Stomach (tissue), 4 donors: ENCODE measurements around the gene TMEM17.

Source experiments
- POLR2A ChIP-seq, 4 donors: fragments of 450-650 bp; IDR thresholded peaks; one replicate each; pipeline ENCODE4 v1.6.1; 2016; ENCODE audit warnings: antibody characterized with exemption in 4 of 4, control low read depth in 2 of 4, mild to moderate bottlenecking in 1 of 4, moderate library complexity in 1 of 4
- TF ChIP-seq, protein P1 (sequence below), 7 experiments: fragments of 450-650 bp in 4 of 7; fragments of 200-600 bp in 3 of 7; sonication (generic) in 3 of 7; IDR thresholded peaks; one replicate each; pipeline ENCODE4 v1.5.1; 2016 to 2019; ENCODE audit warnings: antibody characterized with exemption in 7 of 7, control low read depth in 2 of 7, mild to moderate bottlenecking in 1 of 7

DNA sequence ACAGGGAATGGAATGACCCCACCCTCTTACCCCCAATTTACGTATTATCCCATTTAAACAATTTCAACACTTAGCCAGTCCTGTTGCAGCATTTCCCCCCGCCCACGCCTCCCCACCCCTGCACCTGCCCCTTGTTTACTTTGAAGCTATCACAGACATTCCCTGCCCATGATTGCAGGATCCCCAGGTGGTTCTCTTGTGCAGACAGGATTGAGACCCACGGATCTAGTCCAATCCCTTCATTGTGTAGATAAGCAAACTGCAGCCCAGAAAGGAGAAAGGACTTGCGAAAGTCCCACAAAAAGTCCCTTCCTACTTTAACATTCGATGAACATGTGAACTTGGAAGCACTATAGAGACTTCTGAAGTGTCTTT is 38.9 kb downstream of the TMEM17 start:
- no peak for TF ChIP-seq POLR2A (IDR thresholded peaks at IDR 0.05)
- TF ChIP-seq, protein P1, sequence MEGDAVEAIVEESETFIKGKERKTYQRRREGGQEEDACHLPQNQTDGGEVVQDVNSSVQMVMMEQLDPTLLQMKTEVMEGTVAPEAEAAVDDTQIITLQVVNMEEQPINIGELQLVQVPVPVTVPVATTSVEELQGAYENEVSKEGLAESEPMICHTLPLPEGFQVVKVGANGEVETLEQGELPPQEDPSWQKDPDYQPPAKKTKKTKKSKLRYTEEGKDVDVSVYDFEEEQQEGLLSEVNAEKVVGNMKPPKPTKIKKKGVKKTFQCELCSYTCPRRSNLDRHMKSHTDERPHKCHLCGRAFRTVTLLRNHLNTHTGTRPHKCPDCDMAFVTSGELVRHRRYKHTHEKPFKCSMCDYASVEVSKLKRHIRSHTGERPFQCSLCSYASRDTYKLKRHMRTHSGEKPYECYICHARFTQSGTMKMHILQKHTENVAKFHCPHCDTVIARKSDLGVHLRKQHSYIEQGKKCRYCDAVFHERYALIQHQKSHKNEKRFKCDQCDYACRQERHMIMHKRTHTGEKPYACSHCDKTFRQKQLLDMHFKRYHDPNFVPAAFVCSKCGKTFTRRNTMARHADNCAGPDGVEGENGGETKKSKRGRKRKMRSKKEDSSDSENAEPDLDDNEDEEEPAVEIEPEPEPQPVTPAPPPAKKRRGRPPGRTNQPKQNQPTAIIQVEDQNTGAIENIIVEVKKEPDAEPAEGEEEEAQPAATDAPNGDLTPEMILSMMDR (IDR thresholded peaks at IDR 0.05), result no peak
